Glomerular visceral epithelial cell (primary cell): ENCODE results near the gene RNF212.

Experiments
- DNase-seq: peaks from one replicate; pipeline ENCODE4 v3.0.0-alpha.2; 2016; ENCODE audit errors: extremely low spot score

Gene RNF212

DNA sequence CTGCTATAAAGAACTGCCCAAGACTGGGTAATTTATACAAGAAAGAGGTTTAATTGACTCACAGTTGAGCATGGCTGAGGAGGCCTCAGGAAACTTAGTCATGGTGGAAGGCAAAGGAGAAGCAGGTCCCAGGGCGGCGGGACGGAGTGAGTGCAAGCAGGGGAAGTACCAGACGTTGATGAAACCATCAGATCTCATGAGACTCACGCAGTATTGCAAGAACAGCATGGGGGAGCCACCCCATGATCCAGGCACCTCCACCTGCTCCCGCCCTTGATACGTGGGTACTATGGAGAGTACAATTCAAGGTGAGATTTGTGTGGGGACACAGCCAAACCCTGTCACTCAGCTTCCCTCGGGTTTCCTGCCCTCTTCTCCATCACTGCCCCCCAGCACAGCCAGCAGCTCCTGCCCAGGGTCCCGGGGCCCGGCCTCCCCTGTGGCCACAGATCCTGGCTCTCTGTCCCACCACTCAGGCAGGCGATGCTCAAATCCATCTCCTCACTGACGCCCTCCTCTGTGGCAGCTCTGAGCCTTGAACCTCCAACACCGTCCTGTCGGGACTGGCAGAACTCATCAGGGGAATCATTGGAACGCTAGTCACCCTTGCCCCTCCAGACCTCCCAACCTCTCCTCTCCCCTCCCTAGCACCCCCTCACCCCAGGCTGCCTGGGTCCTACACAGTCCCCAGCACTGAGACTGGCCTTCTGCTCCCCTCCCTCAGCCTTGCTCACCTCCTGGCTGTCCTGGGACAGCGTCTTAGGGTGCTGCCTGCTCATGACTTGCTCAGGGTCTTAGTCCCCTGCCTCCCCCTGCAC lies 64.4 kb downstream of the RNF212 start:
- no peak for DNase-seq

DNA sequence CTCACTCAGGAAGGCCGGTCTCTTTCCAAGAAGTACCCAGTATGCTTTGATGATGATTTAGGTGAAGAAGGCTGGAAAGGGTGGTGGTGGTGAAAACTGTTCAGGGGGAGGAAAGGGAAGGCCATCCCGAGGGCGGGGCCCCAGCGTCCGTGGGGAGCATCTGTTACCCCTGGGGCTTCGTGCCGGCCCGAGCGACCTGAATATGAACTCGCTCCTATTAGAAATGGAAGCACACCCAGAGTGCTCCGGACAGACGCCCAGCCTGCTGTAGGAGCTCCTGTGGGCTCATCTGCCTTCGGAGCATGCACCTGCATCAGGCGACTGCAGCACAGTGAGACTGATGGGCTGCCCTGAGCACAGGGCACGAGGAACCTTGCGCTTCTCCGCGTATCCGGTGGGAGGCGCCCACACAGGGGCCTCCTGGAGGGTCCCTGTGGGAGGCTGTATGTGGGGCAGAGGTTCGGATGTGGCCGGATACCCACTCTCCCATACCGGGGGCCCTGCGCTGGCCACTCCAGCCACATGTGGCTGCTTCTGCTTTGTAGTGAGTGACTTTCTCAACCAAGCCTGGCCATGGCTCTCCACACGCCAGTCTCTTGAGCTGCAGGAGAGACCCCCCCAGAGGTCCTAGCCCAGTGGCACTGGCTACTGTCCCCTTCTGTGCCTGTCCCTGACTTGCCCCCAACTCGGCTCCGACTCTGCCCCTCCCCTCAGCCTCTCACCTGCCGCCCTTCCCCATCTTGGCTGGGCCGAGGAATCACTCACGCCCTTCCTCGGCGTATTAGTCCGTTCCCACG lies 65.2 kb downstream of the RNF212 start:
- no peak for DNase-seq

DNA sequence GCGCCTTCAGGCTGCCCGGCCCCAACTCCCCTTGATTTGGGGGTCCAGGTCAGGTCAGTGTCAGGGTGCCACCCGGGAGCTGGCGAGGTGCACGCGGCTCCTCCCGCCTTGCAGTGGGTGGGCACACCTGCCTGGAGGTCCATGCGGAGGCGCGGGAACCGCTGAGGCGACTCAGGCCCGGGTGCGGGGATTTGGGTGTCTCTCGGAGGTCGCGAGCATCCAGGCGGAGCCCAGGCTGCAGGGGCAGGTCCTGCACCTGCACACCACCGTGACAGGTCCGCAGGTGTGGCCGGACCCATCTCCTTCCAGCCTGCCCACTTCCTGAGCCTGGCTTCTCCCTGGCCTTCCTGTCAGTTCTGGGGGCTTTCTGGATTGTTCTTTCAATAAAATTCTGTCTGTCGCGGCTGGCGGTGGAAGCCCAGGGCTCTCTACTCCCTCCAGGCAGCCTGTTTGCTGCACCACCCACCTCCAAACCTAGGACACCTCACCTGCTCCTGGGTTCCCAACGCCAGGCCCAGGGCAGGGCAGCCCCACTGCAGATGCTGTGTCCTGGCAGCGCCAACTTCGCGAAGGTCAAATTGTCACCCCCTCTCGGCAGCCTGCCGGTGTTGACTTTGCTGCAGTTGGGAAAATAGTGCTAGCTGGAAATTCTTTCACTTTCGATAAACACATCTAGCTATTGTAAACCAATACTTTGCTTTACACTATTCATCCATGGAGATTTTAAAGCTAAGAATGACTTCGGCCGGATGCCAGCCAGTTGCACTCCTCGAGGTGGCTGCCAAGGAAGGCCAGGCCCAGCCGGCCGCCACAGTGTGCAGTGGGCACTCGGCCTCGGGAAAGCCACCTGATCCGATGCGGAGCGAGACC lies 66.0 kb downstream of the RNF212 start:
- no peak for DNase-seq

DNA sequence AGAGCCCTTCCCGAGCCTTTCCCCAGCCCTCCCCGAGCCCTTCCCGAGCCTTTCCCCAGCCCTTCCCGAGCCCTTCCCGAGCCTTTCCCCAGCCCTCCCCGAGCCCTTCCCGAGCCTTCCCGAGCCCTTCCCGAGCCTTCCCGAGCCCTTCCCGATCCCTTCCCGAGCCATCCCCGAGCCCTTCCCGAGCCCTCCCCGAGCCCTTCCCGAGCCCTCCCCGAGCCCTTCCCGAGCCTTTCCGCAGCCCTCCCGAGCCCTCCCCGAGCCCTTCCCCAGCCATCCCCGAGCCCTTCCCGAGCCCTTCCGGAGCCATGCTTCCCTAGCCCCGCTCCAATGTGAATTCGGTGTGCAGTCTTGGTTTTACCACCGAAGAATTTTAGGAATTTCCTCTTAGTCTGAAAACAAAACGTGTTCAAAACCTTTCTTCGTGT lies 66.8 kb downstream of the RNF212 start:
- peak; percentile 77 for DNase-seq

DNA sequence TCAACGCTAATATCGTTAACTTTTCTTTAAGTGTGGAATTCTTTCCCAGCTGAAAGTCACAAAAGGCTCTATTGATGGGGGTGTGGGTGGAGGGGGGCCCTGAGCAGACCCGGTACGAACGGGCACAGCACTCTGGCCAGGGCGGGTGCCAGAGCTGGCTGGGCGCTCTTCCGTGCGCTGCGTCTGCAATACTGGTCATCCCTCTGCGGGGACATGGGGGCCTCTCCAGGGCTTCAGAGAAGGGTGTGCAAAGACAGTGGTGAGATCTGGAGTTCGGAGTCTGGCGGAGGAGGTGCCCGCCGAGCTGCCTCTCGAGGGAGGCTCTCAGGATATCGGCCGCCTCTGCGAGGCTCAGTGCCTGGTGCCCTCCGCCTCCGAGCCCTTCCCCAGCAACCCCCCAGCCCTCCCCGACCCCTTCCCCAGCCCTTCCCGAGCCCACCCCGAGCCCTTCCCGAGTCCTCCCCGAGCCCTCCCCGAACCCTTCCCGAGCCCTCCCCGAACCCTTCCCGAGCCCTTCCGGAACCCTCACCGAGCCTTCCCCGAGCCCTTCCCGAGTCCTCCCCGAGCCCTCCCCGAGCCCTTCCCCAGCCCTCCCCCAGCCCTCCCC lies 67.7 kb downstream of the RNF212 start:
- no peak for DNase-seq

DNA sequence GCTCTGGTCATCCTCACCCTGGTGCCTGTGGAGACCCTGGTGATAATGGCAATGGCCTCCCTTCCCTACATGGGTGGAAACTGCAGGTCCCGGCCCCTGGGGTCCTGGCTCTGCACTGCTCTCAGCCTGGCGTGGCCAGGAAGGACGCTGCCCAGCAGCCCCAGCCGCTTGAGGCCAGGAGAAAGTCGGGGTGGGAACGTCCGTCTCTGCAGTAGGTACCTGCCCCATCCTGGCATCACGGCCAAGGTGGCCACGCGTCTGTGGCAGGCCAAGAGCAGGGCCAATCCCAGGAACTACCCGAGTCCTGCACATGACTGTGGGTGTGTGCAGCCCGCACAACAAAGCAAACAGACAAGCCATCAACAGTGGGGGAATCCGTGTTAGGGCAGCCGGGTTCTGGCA lies 68.2 kb downstream of the RNF212 start:
- DNase-seq, result no peak

DNA sequence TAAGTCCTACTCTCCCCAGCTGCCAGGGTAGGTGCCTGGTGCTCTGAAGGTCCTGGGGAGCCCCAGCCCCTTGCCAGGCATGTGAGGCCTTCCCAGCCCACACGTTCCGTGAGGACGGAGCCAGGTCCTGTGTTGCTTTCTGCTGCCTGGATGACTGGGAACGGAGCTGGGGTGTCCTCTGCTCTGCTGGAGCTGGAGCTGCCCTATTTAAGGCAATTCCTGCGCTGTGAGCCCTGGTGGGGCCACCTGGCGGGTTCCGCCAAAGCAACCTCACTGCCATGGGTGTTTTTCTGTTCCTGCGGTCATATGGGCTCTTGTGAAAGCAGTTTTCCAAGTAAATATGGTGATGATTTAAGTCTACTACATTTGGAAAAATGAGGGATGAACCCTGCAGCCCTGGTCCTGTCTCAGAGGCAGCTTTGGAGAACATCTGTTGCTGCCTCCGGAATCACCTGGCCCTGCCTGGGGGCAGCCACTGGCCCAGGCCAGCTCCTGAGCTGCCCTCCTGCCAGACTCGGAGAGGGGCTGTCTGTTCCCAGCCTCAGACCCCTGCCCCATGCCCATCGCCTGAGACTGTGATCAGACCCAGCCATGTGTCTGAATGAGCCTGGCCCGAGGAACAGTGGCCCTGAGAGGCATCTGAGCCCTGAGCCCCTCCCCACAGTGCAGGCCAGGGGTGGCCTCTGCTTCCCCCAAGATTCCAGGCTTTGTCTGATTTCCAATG lies 68.7 kb downstream of the RNF212 start:
- DNase-seq, result no peak

DNA sequence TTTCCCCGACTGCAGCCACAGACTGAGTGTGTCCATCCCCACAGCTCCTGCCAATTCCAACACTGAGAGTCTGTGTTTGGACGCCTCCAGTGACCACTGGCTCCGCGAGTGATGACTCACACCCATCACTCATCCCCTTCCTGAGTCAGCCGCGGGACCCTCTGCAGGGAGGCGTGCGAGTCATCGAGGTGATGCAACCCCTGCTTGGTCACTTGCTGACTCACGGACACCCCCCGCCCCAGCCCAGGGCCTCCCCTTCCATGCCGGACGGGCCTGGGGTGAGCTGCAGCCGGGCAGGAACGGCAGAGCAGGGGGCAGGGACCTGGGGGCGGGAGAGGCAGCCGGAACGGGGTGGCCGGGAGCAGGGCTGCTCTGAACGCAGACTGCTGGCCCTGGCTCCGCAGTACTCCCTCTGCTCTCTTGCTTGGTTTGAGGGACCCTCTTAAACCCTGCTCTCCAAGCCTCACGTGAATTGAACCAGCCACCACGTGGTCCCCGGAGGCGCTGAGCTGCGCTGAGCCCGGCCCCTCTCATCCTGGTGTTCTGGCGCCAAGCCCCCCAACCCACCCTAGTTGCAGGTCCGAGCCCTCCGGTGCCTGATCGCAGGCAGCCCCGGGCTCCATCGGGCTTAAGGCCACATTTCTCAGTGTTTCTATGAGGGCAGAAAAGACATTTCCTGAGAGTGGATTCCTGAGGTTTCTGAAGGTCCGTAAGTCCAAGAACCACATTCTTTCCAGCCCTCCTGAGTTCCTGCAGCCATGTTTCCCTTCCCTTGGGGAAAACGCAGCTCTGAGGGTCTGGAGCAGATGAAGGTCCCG lies 69.5 kb downstream of the RNF212 start:
- peak; percentile 100 for DNase-seq

DNA sequence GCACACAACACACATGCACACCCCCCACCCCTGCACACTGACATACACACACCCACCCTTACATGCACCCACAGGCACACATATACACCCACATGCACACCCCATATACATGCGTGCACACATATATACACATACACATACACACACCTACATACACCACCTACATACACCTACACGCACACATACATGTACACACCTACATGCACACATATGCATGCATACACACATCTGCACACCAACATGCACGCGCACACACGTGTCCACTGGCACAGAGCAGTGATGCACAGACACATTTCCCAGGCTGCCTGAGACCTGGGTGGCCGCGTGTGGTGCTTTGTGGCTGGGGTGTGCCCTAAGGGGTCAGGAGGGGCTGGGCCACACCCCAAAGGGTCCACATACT lies 70.2 kb downstream of the RNF212 start:
- no peak for DNase-seq

DNA sequence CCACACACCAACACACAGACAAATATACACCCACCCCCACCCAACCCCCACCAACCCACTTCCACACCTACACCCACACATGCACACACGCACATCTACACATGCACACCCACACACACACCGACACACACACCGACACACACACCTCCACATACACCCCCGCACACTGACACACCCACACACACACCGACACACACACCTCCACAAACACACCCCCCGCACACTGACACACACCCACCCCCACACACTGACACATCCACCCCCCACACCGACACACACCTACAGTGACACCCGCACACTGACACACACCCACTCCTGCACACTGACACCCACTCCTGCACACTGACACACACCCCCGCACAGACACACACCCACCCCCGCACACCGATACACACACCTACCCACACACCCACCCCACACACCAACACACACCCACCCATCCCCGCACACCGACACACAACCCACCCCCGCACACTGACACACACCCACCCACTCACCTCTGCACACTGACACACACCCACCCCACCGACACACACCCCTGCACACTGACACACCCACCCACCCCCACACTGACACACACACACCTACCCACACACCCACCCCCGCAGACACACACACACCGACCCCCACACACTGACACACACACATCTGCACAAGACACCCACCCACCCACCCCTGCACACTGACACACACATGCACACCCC lies 70.9 kb downstream of the RNF212 start:
- no peak for DNase-seq

DNA sequence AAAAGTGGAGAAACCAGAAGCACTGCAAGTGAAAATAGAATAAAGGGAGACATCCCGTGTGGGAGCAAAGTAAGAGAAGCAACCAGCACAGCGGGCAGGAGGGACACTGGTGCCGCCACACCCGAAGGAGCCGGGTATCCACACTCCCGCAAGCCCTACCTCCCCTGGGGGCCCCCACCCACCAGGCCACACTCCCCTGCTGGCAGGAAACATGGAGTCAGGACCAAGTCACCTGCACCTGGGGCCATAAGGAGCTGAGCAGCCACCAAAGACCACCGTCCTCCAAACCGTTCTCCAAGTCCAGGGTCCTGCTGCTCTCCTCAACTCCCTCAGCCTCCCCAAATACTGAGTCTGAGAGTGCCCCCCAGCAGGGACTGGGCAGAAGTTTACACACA lies 71.4 kb downstream of the RNF212 start:
- DNase-seq, result no peak

DNA sequence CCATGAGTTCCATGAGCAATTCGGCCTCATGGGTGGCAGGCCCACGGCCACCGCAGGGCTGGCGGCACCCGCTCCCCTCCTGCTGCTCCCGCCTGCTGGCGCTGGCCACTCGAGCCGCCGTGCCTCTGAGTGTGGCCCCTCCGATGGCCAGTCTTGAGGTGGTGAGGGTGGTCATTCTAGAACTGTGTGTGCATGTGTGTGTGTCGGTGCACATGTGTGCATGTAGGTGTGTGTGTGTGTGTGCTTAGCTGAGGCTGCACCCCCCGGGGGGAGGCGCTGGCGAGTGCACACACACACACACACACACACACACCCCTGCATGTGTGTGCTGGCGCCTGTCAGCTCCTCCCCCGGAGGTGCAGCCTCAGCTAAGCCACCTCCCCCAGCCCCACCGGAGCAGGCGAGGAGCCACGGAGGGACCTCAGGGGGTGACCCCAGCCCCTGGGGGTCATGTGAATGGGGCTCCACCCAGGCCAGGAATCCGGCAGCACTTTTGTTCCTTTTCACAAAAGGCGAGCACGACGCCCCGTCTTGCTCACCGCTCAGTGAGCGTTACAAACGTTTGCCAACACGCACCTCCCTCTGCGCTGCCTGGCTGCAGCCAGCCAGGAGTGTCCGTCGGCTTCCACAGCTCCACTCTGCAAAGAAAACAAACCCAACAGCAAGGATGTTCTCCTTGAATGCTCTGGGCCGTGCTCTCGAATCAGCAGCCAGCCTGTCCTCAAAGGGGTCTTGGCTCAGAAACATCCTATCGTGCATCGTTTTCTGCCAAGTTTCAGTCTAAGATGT lies 72.0 kb downstream of the RNF212 start:
- peak; percentile 75 for DNase-seq

DNA sequence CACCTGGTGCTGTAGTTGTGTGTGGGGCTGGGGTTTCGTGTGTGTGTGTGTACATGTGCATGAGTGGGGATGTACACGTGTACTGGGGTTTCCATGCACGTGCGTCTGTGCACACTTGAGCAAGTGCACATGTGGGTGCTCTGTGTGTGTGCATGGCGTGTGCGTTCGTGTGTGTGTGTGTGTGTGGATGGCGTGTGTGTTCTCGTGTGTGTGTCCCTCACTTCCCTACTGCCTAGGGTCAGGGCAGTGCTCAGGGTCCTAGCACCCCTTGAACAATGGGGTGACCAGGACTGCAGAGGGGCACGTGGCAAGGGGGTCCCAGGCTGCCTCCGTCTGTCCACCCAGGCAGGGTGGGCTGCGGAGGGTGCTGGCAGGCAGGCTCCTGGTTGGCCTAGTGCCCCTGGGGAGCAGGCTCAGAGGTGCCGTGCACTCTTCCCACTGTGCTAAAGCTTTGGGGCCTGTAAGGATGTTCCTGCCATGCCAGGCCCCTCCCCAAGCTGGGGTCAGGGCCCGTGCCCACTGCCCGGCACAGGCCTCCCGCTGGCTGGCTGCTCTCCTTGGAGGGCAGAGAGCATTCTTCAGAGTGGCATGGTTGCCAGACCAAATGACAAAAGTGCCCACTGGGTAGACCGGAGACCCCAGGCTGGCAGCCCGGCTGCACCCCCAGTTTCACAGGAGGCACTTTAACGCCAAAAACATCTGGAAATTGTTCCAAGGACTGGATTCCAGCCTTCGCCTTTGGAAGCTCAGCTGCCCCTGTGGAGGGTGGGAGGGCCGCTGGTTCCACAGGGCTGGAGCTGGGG lies 72.8 kb downstream of the RNF212 start:
- DNase-seq, result no peak

DNA sequence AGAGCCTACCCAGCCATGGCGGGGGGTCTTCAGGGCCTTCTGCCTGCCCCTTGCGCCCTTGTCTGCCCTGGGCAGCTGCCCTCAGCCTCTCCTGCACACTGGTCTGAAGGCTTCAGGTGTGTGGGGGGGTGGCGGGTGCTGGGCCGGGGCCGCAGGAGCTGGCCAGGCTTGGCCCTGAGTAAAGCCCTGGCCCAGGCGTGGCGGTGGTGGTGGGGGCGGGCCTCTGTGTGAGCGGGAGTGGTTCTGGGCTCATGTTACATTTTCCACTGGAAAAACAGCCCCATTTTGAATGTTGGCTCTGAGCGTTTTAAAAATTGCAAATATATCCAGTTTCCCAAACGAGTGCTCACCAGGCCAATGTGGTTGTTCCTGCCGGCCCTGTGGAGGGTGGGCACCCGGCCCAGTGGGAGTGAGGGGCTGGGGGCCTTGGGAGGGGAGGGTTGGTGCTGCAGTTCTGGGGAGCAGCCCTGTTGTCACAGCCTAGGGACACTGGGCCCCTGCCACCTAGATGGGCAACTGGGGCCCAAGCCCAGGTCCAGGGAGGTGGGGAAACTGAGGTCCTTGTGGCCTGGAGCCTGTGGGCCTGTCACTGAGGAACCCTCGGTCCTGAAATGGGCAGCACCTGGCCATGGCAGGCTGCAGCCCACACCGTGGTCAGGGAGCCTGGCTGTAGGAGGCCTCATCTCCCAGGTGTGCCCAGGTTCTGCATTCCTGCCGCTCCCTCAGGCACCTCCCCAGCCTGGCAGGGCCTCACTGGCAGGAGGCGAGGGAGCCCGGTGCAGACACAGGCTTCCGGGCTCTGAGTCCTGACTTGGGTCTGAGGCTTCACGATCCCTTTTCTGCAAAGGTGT lies 73.6 kb downstream of the RNF212 start:
- DNase-seq, result no peak

DNA sequence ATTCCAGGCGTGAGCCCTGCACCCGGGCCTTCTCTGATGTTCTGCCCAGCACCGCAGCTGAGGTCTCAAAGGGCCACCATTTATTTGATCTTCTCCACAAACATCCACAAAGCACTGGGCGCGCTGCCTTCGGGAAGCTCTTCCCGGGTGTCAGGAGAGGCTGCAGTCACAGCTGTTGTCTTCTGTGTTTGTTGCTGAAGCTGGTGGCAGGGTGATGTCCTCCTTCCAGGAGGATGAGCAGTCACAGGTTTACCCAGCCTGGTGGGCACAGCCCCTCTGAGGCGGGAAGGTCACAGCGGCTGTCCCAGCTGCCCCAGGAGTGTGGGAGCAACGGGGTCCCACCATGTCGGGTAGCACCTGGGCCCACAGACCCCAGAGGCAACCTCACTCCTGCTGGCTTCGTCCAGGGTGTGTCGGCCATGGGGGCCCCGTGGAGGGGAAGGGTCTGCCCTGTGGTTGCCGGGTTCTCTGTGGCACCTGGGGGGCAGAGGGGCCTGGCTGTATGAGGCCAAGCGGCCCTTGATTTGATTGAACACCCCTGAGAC lies 74.3 kb downstream of the RNF212 start:
- DNase-seq, result no peak

DNA sequence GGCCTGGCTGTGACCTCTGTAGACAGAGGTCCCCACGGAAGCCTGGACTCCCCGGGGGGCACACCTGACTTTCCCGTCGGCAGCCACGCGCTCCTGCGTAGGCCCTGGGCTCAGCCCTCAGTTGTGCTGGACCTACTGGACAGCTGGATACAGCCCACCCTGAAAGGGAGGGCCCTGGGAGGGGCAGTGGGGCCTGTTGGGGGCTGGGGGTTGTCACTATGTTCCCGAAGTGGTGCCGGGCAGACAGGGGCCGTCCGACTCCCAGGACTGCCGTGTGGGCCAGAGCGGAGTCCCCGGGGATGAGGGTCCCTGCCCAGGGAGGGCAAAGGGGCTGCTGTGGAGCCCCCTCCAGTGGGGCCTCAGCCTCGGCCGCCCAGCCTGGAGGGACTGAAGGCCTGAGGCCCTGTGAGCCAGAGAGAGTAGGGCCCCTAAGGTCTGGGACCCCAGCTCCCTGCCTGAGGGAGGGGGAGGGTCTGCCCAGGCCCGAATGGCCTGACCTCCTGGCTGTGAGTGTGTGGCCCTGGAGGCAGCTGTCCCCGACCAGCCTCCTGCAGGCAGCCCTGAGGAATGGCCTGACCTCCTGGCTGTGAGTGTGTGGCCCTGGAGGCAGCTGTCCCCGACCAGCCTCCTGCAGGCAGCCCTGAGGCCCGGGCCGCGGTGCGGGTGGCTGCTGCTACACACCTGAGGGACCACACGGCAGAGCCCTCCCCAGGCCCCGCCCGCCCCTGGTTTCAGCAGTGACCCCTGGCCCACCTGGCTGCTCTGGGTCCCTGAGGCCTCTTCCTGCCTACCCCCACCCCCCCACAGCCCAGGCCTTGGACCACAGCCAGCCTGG lies 76.2 kb downstream of the RNF212 start:
- DNase-seq, result no peak
